Measurements from ENCODE around the gene TCAF1. TPM values are rescaled to one million over a fixed set of nuclear protein-coding genes. Genes with fewer than 3 reads are reported as not detected.

Gene TCAF1
- total RNA-seq, 1 donor from 2014 or later = 268 TPM

GRCh38 chr7:143929224-143929920, 27.4 kb upstream of the TCAF1 start:
- no peak for TF ChIP-seq CTCF (IDR thresholded peaks at IDR 0.05; ENCODE audit: partially characterized antibody, unreplicated experiment)
- no peak for DNase-seq
- Mint-ChIP-seq H3K4me3 (ENCODE audit: unreplicated experiment) (no peak overlapping the region), H3K27me3 (ENCODE audit: unreplicated experiment) (no peaks in the 10 kb centered on the region), H3K27ac (ENCODE audit: unreplicated experiment) (no peak overlapping the region), H3K9me3 (ENCODE audit: unreplicated experiment) (no peaks in the 10 kb centered on the region), H3K36me3 (ENCODE audit: unreplicated experiment) (no peaks in the 10 kb centered on the region), H3K4me1 (ENCODE audit: low read depth, unreplicated experiment) (no peaks in the 10 kb centered on the region)

GRCh38 chr7:143924851-143925250, 22.9 kb upstream of the TCAF1 start:
- Mint-ChIP-seq H3K4me1 (ENCODE audit: low read depth, unreplicated experiment) (no peaks in the 10 kb centered on the region), H3K36me3 (ENCODE audit: unreplicated experiment) (no peaks in the 10 kb centered on the region), H3K4me3 (ENCODE audit: unreplicated experiment) (no peak overlapping the region), H3K27ac (ENCODE audit: unreplicated experiment) (no peak overlapping the region), H3K9me3 (ENCODE audit: unreplicated experiment) (no peaks in the 10 kb centered on the region), H3K27me3 (ENCODE audit: unreplicated experiment) (no peaks in the 10 kb centered on the region)
- DNase-seq = no peak
- no peak for TF ChIP-seq CTCF (IDR thresholded peaks at IDR 0.05; ENCODE audit: partially characterized antibody, unreplicated experiment)

- no peak overlapping the region for H3K27ac Mint-ChIP-seq (ENCODE audit: unreplicated experiment)
- H3K4me3 Mint-ChIP-seq (ENCODE audit: unreplicated experiment) = no peak overlapping the region
- no peak for DNase-seq
- H3K4me1 Mint-ChIP-seq (ENCODE audit: low read depth, unreplicated experiment) = peaks cover 3% of the 10 kb centered on the region
- H3K36me3 Mint-ChIP-seq (ENCODE audit: unreplicated experiment) = no peaks in the 10 kb centered on the region
- no peaks in the 10 kb centered on the region for H3K27me3 Mint-ChIP-seq (ENCODE audit: unreplicated experiment)
- no peaks in the 10 kb centered on the region for H3K9me3 Mint-ChIP-seq (ENCODE audit: unreplicated experiment)
- TF ChIP-seq CTCF (IDR thresholded peaks at IDR 0.05; ENCODE audit: partially characterized antibody, unreplicated experiment) = no peak
Observed at GRCh38 chr7:143914938-143915652, 13.1 kb upstream of the TCAF1 start.

DNA sequence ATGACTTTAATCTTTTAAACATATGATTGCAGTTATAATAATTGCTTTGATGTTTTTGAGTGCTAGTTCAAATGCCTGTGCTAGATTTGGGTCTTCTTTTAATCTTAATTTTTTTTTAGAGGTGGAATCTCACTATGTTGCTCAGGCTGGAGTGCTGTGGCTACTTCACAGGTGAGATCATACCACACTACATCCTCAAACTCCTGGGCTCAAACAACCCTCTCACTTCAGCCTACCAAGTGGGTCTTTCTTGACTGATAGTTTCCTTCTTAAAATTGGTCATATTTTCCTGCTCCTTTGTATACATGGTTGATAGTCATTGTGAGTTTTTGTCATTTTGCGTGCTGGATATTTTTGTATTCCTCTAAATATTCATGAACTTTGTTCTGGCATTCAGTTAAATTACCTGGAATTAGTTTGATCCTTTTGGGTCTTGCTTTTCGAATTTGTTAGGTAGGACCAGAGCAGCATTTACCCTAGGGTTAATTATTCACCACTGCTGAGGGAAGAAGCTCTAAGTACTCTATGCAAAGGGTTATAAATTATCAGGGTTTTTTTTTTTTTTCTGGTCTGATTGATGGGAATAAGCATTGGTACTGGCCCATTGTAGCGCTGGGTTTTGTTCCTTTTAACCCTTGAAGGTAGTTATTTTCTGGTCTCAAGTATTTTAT, 12.1 kb upstream of the TCAF1 start:
- Mint-ChIP-seq H3K4me3 (ENCODE audit: unreplicated experiment) (no peak overlapping the region), H3K9me3 (ENCODE audit: unreplicated experiment) (no peaks in the 10 kb centered on the region), H3K36me3 (ENCODE audit: unreplicated experiment) (no peaks in the 10 kb centered on the region), H3K4me1 (ENCODE audit: low read depth, unreplicated experiment) (peaks cover 9% of the 10 kb centered on the region), H3K27me3 (ENCODE audit: unreplicated experiment) (no peaks in the 10 kb centered on the region), H3K27ac (ENCODE audit: unreplicated experiment) (no peak overlapping the region)
- TF ChIP-seq CTCF (IDR thresholded peaks at IDR 0.05; ENCODE audit: partially characterized antibody, unreplicated experiment) = no peak
- no peak for DNase-seq
